ENCODE measurements around the gene DUSP19.
"Not testable (repeated sequence)": the region's sequence is repeated elsewhere in the genome, so short reads cannot be mapped to it uniquely, and the experiment has no call there.

The DUSP19 gene, protein sequence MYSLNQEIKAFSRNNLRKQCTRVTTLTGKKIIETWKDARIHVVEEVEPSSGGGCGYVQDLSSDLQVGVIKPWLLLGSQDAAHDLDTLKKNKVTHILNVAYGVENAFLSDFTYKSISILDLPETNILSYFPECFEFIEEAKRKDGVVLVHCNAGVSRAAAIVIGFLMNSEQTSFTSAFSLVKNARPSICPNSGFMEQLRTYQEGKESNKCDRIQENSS

DNA sequence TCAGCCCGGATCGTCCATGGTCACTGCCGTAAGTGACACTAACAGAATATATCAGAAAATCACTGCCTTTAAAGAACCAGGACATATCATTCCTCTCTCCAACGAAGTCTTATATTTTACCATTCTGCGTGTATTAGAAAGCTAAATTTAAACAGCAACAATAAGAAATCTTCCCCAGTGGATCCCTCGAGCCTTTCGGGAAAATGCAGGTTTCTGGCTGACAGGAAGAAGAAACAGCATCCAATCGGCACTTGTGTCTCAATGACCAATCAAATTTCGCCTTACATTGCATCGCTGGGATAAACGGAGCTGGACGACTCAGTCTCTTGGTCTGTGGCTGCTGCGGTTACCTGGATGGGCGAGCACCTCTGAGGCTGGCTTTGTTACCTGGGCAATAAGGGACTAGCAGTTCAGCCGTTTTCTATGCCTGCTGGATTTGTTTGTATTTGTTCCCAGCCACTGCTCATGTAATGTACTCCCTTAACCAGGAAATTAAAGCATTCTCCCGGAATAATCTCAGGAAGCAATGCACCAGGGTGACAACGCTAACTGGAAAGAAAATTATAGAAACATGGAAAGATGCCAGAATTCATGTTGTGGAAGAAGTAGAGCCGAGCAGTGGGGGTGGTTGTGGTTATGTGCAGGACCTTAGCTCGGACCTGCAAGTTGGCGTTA lies at the start of gene DUSP19:
DUSP19 (plus strand) TSS at position 284 of the 675 bp plus-strand sequence; CDS start at position 471, 187 bp downstream.
- DNase-seq = peak; percentile 90

DNA sequence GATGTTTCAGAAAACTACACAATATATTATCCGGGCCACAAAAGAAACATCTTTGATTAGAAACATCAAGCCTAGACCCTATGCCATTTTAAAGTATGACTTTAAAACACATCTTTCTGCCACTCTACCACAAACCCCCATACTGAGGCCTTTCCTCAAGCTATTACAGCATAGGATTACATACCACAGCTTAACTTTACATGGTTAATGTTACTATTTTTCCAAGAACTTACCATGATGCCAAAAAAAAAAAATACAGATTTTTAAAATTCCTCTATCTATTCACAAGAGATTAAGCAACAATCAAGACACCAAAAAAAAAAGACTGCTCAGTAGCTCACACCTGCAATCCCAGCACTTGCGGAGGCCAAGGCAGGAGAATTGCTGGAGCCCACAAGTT lies 49.3 kb upstream of the DUSP19 start:
- DNase-seq = no peak

DNA sequence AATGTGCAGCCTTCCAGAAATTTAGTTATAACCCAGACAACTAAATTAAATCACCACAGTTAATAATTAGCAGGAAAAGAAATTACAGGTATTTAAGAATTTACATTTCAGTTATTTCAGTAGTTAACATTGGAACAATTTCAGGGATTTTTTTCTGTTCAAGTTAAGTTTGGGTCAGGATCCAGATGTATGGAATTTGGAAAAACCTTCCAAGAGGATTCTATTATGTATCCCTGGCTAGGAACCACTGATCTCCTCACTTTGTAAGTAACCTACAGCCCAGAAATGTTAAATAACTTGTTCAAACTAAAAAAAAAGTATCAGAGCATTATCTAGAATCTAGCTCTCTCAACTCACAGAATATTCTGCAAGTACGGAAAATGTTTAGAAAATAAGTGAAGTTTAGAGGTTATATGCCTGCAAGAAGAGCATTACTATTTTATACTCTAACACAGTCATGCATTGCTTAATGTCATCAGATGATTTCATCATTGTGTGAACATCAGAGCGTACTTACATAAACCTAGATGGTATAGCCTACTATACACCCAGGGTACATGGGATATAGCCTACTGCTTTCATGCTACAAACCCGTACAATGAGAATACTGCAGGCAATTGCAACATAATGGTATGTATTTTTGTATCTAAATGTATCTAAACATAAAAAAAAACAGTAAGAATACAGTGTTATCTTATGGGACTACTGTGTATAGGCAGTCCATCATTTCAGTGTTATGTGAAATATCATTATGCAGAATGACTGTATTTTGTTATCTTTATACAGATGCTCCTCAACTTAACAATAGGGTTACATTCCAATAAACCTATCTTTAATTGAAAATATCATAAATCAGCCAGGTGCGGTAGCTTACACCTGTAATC lies 46.4 kb upstream of the DUSP19 start:
- no peak for DNase-seq

DNA sequence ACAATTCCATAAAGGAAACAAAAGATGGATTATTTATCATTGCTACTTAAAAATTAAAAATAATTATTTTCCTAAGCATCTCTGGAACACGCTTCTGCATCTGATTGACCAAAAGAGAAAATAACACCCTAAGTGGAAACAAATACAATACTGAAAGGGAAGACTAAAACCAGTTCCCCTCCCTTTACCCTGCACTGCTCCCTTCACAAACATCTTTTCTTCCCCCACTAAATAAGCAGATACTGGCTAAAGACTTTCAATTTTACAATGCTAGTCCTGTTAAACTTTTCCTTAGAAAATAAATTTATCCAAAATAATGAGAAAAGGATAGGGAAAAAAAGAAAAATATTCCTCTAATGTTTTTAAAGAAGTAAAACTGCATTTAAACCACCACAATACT lies 44.6 kb upstream of the DUSP19 start:
- DNase-seq = no peak

DNA sequence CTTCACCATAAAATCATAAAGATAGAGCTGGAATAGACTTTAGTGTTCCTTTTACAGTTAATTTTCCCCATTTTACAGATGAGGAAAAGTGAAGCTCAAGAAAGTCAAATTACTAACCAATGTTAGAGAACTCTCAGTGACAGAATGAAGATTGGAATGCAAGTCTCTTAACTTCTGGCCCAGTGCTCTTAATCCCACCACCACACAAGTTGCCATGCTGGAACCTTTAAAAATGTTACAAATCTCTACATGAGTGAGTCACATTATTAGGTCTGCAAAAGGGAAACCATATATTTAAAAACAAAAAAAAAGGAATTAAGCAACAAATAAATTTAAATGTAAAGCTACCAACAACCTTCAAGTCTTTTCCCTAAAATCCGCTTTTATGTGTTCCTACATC lies 43.7 kb upstream of the DUSP19 start:
- no peak for DNase-seq

DNA sequence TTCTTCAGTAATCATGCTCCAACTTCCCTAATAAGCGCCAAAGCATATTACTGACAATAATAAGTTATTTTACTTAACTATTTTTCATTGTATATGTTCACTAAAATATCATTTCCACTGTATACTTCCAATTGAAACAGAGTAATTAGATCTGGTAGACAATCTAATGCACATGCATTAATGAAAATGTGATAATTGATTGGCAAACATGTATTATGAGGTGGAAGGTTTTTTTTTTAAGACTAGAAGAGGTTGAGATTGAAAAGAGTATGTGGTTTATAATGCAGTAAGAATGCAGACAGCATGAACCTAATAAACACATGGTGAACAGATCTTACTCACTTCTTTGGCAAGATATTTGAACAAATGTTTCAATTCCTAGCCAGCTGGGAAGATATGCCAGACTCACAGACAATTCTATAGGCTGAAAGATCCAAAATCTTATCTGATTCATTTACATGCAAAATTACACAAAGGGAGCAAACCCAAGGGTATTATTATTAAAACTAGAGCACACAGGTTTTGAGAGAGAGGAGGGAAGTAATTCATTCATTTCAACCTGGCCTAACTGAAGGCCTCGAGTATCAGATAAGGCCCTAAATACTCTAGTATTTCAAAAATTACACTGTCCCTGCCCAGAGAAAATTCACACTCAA lies 43.1 kb upstream of the DUSP19 start:
- DNase-seq = no peak

DNA sequence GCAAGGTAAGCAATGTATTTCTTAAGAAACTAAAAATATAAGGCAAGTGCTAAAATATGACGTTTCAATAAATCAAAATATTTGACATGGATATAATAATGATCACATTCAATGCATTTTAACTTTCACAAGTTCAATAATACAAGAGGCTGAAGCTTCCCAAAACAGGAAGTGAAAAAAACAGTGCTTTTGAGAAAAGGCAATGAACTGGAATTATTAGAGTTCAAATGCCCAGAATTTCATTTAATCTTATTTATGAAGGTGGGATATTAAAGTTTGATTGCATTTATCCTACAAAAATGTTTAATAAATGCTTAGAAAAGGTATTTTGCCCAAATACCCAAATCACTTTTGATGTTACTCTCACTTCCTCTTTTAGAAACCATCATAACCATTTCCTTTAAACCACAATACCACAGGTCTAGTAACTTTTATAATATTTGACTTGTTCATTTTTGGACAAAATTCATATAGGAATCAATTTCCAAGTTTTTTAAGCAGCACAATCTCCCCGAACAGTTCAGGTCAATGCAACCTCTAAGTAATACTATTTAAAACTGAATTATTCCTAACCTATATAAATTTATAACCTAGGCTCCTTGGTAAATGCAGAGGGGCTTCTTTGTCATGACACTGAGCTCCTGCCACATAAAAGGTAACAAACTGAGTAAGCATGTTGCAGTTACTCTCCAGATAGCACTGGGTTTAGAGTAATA lies 42.4 kb upstream of the DUSP19 start:
- peak; percentile 31 for DNase-seq

DNA sequence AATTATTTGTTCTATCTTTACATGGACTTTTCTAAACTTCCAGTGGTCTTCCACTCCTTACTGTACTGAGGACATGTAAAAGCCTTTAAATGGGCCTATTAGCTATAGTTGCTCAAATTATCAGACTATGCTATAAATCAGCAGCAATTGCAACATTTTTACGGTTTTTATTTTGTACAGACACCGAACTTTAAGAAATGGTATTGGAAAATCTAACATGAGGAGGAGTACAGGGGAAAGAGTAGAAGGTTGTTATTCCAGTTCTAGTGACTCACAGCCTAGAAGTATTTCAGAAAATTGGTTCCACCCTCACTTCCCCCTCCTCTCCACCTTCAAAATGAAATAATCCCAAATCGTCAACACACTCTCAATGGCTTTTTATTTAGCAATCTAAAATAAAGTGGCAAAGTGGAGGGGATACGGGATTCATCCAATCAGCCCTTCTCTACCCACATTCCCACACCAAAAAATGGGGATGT lies 41.4 kb upstream of the DUSP19 start:
- no peak for DNase-seq

DNA sequence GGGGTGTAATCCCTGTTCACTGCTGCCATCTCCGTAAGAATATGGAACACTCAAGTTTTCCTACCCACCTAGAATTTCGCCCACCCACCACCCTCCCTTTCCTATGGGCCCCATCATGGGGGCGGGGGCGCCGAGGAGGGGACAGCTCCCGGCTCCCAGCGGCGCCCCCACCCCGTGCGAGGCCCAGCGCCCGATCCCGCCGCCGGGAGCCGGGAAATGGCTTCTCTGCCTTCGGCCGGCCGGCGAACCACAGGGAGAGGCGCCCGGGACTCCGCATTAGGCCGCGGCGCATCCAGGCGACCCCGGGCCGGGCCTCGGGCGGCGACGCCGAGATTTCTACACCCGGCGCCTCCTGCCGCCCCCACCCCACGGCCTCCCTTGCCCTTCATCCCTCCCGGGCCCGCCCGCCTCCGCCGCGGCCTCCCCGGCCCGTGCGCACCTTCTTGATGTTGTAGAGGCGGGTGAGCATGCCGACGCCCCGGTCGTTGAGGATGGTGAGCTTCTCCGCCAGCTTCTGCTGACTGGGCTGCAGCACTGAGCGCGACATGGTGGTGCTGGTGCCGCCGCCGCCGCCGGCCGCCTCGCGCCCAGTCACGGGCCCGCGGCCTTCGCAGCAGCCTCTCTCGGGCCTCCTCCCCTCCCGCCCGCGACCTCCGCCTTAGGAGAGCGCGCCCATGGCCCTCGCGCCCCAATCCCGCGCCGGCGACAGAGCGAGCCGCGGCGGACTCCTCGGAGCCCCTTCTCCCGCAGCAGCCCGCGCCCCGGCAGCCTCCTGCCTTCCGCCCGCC lies 40.8 kb upstream of the DUSP19 start:
- peak; percentile 44 for DNase-seq

DNA sequence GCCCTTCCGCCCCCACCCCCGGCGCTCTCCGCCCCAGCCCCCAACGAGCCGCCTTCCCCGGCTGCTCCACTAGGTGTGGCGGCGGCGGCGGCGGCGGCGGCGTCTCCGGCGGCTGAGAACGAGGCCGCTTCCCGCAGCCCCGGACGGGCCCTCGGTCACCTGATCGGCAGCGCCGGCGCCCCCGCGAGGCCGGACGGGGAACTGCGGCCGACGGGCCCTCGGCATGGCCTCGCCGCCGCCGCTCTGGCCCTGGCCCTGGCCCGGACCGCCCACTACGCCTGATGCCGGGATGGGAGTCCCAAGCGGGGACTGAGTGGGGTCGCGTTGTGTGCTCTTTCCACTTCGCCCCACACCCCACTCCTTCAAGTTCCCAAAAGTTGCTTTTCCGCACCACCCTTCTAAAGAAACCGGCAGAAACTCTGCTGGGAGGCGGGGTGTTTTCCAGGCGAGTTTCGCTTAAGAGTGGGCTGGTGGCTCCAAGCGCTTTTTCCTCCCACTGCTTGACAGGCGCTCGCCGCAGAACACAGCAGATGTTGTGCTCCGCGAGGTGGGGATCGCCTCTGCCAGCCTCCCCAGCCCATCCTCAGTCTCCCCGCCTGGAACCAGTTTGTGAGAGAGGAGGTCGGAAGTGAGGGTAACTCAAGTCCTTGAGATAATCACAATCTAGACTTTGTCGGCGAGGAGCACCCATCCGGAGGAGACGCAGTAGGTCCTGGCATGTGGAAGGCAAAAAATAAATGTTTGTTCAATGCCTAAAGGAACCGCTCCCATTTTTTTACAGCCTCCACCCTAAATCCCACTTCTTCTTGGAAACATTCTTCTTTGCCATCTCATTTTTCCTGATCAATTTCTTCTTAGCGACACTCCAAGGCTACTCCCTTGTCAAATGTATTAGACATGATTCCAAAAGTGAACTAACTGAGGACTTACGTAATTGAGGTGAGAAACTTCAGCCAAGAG lies 39.9 kb upstream of the DUSP19 start, which contains the start of gene NCKAP1:
NCKAP1 (minus strand) TSS at position 117 of the 960 bp plus-strand sequence. CDS start 358 bp downstream, outside the sequence.
- peak; percentile 88 for DNase-seq

DNA sequence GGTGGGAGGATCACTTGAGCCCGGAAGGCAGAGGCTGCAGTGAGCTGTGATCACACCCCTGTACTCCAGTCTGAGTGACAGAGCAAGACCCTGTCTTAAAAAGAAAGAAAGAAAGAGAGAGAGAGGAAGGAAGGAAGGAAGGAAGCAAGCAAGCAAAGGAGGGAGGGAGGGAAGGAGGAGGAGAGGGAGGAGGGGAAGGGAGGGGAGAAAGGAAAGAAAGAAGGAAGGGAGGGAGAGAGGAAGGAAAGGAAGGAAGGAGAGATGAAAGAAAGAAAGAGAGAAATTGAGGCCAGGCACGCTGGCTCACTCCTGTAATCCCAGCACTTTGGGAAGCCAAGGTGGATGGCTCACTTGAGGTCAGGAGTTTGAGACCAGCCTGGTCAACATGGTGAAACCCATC lies 37.9 kb upstream of the DUSP19 start:
- no peak for DNase-seq

DNA sequence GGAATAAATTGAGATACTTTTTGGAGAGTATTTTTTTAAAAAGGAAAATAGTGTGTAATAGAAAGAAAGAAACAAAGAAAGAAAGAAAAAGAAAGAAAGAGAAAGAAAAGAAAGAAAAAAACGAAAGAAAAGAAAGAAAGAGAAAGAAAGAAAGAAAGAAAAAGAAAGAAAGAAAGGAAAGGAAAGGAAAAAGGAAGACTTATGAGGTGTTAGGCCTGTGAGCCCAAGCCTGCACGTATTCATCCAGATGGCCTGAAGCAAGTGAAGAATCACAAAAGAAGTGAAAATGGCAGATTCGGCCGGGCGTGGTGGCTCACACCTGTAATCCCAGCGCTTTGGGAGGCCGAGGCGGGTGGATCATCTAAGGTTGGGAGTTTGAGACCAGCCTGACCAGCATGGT lies 35.0 kb upstream of the DUSP19 start:
- DNase-seq = not testable (repeated sequence)

DNA sequence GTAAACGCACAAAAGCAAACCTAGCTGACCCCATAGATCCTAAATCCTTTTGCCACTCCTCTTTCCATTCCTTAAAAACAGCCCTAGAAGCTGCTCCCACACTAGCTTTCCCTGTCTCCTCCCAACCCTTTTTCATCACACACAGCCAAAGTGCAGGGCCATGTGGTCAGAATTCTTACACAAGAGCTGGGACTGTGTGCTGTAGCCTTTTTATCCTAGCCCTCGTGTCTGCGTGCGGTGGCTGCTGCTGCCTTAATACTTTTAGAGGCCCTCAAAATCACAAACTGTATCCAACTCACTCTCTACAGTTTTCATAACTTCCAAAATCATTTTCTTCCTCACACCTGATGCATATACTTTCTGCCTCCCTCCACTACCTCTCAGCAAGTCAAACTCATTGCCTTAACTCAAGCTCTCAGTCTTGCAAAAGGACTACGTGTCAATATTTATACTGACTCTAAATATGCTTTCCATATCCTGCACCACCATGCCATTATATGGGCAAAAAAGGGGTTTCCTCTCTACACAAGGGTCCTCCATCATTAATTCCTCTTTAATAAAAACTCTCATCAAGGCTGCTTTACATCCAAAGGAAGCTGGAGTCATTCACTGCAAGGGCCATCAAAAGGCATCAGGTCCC lies 30.9 kb upstream of the DUSP19 start:
- DNase-seq = not testable (repeated sequence)

DNA sequence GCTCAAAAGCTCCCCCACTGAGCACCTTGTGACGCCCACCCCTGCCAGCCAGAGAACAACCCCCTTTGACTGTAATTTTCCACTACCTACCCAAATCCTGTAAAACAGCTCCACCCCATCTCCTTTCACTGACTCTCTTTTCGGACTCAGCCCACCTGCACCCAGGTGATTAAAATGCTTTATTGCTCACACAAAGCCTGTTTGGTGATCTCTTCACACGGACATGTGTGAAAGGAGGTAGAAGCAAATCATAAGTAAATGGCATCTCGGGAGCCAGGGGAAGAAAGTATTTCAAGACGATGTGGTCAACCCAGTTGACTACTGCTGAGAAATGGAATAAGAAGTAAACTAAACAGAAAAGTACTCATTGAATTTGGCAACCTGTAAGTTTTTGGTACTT lies 29.1 kb upstream of the DUSP19 start:
- DNase-seq = no peak

DNA sequence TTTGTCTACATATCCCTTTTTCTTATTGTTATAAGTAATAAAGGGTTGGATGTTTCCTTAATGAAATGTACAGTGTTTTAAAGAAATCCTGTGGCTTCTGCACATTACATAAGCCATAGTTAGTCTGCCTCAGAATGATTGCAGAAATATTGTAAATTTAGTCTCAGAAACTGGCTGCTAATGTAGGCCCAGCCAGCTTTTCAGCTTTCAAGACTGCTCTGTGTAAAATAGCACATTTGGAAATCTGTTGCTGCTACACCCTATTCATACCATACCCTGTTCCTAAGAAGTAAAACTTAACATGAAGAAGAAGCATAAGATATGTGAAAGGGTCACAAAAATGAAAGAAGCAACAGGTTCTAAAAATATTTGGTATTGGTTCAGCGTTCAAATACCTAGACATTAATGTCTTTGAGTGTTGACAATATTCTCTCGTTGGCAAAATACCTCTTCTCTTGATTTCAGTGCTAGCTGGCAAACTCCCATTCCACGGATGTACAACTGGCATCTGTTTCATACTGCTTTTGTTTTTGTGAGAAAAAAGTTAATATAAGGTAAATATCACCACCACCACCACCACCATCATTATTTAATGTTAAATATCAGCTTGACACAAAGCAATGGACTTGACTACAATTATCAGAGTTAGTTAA lies 21.1 kb upstream of the DUSP19 start:
- no peak for DNase-seq

DNA sequence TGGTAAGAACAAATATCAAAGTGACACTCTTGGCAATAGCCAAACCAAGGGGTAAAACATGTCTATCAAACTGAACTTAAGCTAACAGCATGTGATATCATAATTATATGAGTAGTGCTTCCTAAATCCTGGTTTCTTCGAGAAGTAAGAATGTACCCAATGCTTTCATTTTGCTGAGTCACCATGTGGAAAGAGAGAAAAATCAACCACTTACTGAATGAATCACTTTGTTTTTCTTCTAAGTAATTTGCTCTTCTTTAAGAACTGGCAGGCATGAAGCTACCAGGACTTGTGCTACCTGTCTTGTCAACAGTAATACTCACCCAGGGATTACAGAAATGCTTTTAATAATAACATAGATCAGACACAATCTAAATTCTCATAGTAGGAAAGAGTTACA lies 19.0 kb upstream of the DUSP19 start:
- DNase-seq = peak; percentile 10

DNA sequence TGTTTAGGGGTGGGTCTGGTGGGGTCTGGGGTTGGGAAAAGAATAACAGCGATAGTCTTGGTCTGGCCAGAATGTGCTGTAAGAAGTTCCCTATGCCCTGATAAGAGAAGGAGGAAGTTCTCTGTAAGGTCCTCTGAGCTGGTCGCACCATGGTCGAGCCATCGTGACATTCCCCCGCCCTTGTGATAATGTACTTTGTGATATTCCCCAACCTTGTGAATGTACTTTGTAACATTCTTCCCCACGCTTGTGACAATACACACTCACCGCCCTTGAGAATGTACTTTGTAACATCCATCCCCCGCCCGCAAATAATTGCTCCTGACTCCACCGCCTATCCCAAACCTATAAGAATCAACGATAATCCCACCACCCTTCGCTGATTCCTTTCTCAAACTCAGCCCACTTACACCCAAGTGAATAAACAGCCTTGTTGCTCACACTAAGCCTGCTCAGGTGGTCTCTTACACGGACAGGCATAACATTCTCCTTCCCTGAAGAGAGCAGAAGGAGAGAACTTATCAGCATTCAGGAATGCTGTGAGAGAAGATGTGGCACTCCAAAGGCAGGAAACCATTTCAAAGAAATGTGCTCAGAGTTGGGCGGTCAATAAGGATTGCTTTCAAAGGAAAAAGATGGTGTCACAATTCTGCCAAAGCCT lies 17.8 kb upstream of the DUSP19 start:
- DNase-seq = no peak

DNA sequence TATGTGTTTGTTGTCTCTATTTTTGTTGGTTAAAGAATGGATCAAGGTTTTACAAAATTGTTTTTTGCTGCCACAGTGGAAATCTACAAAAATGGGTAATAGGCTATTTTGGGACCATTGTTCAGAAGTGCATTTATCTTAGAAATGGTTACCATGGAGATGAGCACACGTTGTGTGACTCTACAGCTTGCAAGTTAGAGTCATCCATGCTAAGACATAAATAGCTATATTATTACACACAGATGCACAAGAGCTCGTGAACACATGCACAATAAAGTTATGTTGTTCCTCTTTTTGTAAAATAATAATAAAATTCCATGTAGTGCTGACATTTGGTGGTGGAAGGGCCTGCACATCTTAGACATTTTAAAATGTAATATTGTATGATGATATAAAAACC lies 15.5 kb upstream of the DUSP19 start:
- DNase-seq = no peak

DNA sequence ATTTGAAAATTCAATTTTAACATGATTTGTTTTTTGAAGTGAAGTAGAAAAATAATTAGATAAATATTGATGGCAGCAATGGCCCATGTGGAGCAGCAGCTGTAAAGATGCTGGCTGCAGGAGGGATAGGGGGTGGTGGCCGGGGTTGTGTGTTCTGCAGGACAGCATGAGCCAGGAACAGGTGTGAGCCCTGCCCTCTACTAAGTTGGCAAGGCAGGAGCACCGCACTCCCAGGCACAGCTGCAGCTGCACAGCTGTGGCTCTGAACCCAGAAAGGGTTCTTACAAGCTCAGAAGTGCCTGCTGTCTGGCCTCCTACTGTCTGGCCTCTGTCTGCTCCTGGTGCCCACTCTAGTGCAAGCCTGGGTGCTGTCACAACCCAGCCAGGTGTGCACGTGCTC lies 10.0 kb upstream of the DUSP19 start:
- no peak for DNase-seq

All from activated CD4-positive, alpha-beta T cell treated with anti-CD3 and anti-CD28 coated beads, Interleukin-2, amount 50 U/mL, for 16 hours (primary cell).